Hepatocyte (in vitro differentiated cells): ENCODE data around the gene ALK.

Experiments used
- CTCF ChIP-seq: fragments of 200-600 bp; sonication (generic); IDR thresholded peaks from 2 replicates; pipeline ENCODE4 v1.5.1; 2016; ENCODE audit warnings: antibody characterized with exemption, mild to moderate bottlenecking; ENCODE audit not compliant: poor library complexity
- EZH2phosphoT487 ChIP-seq: fragments of 200-600 bp; sonication (generic); IDR thresholded peaks from one replicate; pipeline ENCODE4 v1.6.1; 2018; ENCODE audit warnings: antibody characterized with exemption, mild to moderate bottlenecking, low read depth, moderate library complexity; ENCODE audit not compliant: unreplicated experiment, severe bottlenecking

GRCh38 chr2:29478641-29479040 is 442.7 kb downstream of the ALK start:
- no peak for TF ChIP-seq CTCF
- no peak for TF ChIP-seq EZH2phosphoT487
